Liver (tissue), 9 donors: ENCODE data around the gene AGER. TPM values are rescaled to one million over a fixed set of nuclear protein-coding genes. Genes with fewer than 3 reads are reported as not detected.

Source experiments
- DNase-seq: peaks from one replicate; pipeline ENCODE4 v3.0.0-alpha.2; 2017; ENCODE audit warnings: low spot score
- H3K27ac ChIP-seq, 2 donors: one replicate each; pipeline ENCODE4 v1.7.0; 2013; ENCODE audit warnings: inconsistent platforms in 2 of 2, low read length in 2 of 2, control low read depth in 1 of 2, low read depth in 1 of 2, mild to moderate bottlenecking in 1 of 2
- H3K27me3 ChIP-seq, 4 donors: one replicate each; pipeline versions ENCODE4 v1.6.1 to v1.7.0; 2013; ENCODE audit warnings: low read length in 3 of 4, inconsistent platforms in 1 of 4, mild to moderate bottlenecking in 1 of 4, moderate library complexity in 1 of 4; ENCODE audit not compliant: control insufficient read depth in 4 of 4, insufficient read depth in 4 of 4
- H3K36me3 ChIP-seq, 4 donors: one replicate each; pipeline versions ENCODE4 v1.6.1 to v1.7.0; 2013; ENCODE audit warnings: low read length in 3 of 4, mild to moderate bottlenecking in 3 of 4, low read depth in 1 of 4, moderate library complexity in 1 of 4; ENCODE audit not compliant: control insufficient read depth in 4 of 4, insufficient read depth in 3 of 4
- H3K4me1 ChIP-seq, 4 donors: one replicate each; pipeline versions ENCODE4 v1.6.1 to v1.7.0; 2013; ENCODE audit warnings: low read length in 3 of 4, mild to moderate bottlenecking in 3 of 4, moderate library complexity in 1 of 4; ENCODE audit not compliant: control insufficient read depth in 4 of 4, insufficient read depth in 4 of 4
- H3K4me3 ChIP-seq, 3 donors: one replicate each; pipeline versions ENCODE4 v1.6.1 to v1.7.0; 2013; ENCODE audit warnings: low read length in 3 of 3, control low read depth in 1 of 3, low read depth in 1 of 3, mild to moderate bottlenecking in 1 of 3
- H3K9ac ChIP-seq, 2 donors: one replicate each; pipeline ENCODE4 v1.7.0; 2013; ENCODE audit warnings: low read length in 2 of 2, mild to moderate bottlenecking in 2 of 2, moderate library complexity in 2 of 2, control low read depth in 1 of 2, low read depth in 1 of 2
- H3K9me3 ChIP-seq, 4 donors: one replicate each; pipeline versions ENCODE4 v1.6.1 to v1.7.0; 2013; ENCODE audit warnings: low read length in 3 of 4; ENCODE audit not compliant: control insufficient read depth in 4 of 4
- EGR1 ChIP-seq, 2 donors: IDR thresholded peaks; 2 replicates each; pipeline ENCODE4 v1.6.1; 2016 to 2018; ENCODE audit warnings: antibody characterized with exemption in 2 of 2, low read depth in 2 of 2
- FOXA1 ChIP-seq: IDR thresholded peaks from 2 replicates; pipeline ENCODE4 v1.6.1; 2016; ENCODE audit warnings: antibody characterized with exemption
- FOXA2 ChIP-seq: IDR thresholded peaks from 2 replicates; pipeline ENCODE4 v1.6.1; 2016; ENCODE audit warnings: antibody characterized with exemption
- GABPA ChIP-seq, 2 donors: IDR thresholded peaks in 1 of 2; conservative IDR thresholded peaks in 1 of 2; 2 replicates each; pipeline ENCODE4 v1.6.1; 2016; ENCODE audit warnings: antibody characterized with exemption in 2 of 2, mild to moderate bottlenecking in 1 of 2, moderate library complexity in 1 of 2
- HNF4A ChIP-seq, 2 donors: conservative IDR thresholded peaks; 2 replicates each; pipeline ENCODE4 v1.6.1; 2016; ENCODE audit warnings: antibody characterized with exemption in 2 of 2, mild to moderate bottlenecking in 2 of 2
- HNF4G ChIP-seq: IDR thresholded peaks from 2 replicates; pipeline ENCODE4 v1.6.1; 2016; ENCODE audit warnings: antibody characterized with exemption
- JUND ChIP-seq, 2 donors: IDR thresholded peaks; 2 replicates each; pipeline ENCODE4 v1.6.1; 2016; ENCODE audit warnings: antibody characterized with exemption in 2 of 2
- NR2F2 ChIP-seq: IDR thresholded peaks from 2 replicates; pipeline ENCODE4 v1.6.1; 2016; ENCODE audit warnings: antibody characterized with exemption
- RAD21 ChIP-seq, 2 donors: IDR thresholded peaks; 2 replicates each; pipeline ENCODE4 v1.6.1; 2016; ENCODE audit warnings: antibody characterized with exemption in 2 of 2, mild to moderate bottlenecking in 2 of 2
- RXRA ChIP-seq, 2 donors: IDR thresholded peaks; 2 replicates each; pipeline ENCODE4 v1.6.1; 2017 to 2018; ENCODE audit warnings: antibody characterized with exemption in 2 of 2, mild to moderate bottlenecking in 1 of 2
- SP1 ChIP-seq: IDR thresholded peaks from 2 replicates; pipeline ENCODE4 v1.6.1; 2018; ENCODE audit warnings: antibody characterized with exemption, mild to moderate bottlenecking
- TAF1 ChIP-seq: conservative IDR thresholded peaks from 2 replicates; pipeline ENCODE4 v1.6.1; 2016; ENCODE audit warnings: antibody characterized with exemption, mild to moderate bottlenecking
- whole genome bisulfite sequencing: extraction: QIAGEN DNeasy Blood & Tissue Kit; methylation state at CpG from one replicate; pipeline ENCODE4 v1.1.7; 2013; 5-methylcytosine and 5-hydroxymethylcytosine counted together
- polyA plus RNA-seq, 2 donors: library from polyadenylated mRNA; stranded (reverse) in 1 of 2; unstranded in 1 of 2; fragments of 200-250 nt in 1 of 2; fragments of >200 nt in 1 of 2; fragmentation: Nextera tagmentation in 1 of 2; extraction: Ambion mirVana in 1 of 2; gene quantifications; one replicate each; pipeline versions ENCODE4 v1.2.1 to v1.2.3, GENCODE V29; 2013 to 2015
- total RNA-seq, 2 donors: library from RNA; depleted of rRNA; stranded (reverse); fragments of >200 nt; gene quantifications; one replicate each; pipeline ENCODE4 v1.2.3, GENCODE V29; 2014
- TF ChIP-seq, protein P1 (sequence below): fragments of 150-350 bp; IDR thresholded peaks from 2 replicates; pipeline ENCODE4 v1.5.1; 2017; ENCODE audit warnings: improper control_type of control experiment, low read depth, low read length; ENCODE audit not compliant: missing input control
- TF ChIP-seq, protein P2 (sequence below): IDR thresholded peaks from 2 replicates; pipeline ENCODE4 v1.6.1; 2016; ENCODE audit warnings: antibody characterized with exemption, mild to moderate bottlenecking
- TF ChIP-seq, protein P3 (sequence below): IDR thresholded peaks from 2 replicates; pipeline ENCODE4 v1.6.1; 2016; ENCODE audit warnings: antibody characterized with exemption
- TF ChIP-seq, protein P4 (sequence below): IDR thresholded peaks from 2 replicates; pipeline ENCODE4 v1.6.1; 2016; ENCODE audit warnings: antibody characterized with exemption
- donor health status: healthy.
- donor health status: healthy.
- donor health status: healthy.
- donor health status: healthy.
- donor health status: healthy.

Gene AGER
- total and polyA plus RNA-seq, 4 donors, result 0.47 to 0.92 (median 0.83) TPM

DNA sequence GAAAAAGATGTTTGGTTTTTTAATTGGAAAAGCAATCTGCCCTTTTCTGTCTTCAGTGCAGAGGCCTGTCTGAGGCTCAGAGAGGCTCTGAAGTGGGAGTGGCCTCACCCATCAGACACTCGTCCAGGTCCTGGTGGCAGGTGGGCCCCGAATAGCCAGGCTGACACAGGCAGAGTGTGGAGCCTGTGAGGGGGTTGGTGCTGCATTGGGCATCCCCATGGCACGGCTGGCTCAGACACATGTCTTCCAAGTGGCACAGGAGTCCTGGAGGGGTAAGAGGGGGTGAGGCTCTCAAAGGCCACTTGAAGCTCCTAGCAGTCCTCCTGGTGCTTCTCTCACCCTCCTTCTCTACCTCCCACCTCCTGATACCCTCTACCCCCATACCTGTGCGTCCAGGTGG, 36.0 kb upstream of the AGER start:
- no peak overlapping the region for H3K27ac ChIP-seq
- no peaks in the 10 kb centered on the region for H3K36me3 ChIP-seq
- no peaks in the 10 kb centered on the region for H3K9me3 ChIP-seq
- no peak overlapping the region for H3K9ac ChIP-seq
- no peak overlapping the region for H3K4me3 ChIP-seq
- no peaks in the 10 kb centered on the region for H3K4me1 ChIP-seq
- no peak for TF ChIP-seq HNF4G
- no peak for TF ChIP-seq SP1
- TF ChIP-seq JUND (IDR thresholded peaks at IDR 0.05), result no peak
- TF ChIP-seq, protein P1, sequence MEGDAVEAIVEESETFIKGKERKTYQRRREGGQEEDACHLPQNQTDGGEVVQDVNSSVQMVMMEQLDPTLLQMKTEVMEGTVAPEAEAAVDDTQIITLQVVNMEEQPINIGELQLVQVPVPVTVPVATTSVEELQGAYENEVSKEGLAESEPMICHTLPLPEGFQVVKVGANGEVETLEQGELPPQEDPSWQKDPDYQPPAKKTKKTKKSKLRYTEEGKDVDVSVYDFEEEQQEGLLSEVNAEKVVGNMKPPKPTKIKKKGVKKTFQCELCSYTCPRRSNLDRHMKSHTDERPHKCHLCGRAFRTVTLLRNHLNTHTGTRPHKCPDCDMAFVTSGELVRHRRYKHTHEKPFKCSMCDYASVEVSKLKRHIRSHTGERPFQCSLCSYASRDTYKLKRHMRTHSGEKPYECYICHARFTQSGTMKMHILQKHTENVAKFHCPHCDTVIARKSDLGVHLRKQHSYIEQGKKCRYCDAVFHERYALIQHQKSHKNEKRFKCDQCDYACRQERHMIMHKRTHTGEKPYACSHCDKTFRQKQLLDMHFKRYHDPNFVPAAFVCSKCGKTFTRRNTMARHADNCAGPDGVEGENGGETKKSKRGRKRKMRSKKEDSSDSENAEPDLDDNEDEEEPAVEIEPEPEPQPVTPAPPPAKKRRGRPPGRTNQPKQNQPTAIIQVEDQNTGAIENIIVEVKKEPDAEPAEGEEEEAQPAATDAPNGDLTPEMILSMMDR, result no peak
- no peak for TF ChIP-seq NR2F2
- no peak for TF ChIP-seq RXRA (IDR thresholded peaks at IDR 0.05)
- TF ChIP-seq TAF1, result no peak
- no peak for TF ChIP-seq EGR1 (IDR thresholded peaks at IDR 0.05; ENCODE audit: low read depth in 2 of 2)
- no peak for DNase-seq
- 74% methylated on average over 4 of the region's 4 CpGs for WGBS
- H3K27me3 ChIP-seq, result no peaks in the 10 kb centered on the region

DNA sequence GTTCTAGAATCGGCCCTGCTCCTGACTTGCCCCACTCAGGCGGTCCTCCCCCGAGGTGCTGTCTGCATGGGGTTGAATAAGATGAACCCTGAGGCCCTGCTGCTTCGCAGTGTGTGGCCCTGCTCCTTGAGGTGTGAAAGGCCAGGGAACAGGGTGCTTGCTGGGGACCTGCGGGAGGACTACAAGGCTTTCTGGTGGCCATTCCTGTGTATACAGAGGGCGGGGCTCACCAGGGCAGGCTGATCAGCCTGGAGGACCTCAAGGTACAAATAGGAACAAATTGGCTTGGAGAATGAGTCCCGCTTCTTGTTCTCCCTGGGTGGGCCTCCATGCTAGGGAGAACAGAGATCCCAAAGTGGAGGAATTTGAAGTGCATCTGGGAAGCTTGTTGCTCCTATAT, 34.1 kb upstream of the AGER start:
- TF ChIP-seq JUND (IDR thresholded peaks at IDR 0.05), result no peak
- no peak for TF ChIP-seq RXRA (IDR thresholded peaks at IDR 0.05)
- TF ChIP-seq, protein P2, sequence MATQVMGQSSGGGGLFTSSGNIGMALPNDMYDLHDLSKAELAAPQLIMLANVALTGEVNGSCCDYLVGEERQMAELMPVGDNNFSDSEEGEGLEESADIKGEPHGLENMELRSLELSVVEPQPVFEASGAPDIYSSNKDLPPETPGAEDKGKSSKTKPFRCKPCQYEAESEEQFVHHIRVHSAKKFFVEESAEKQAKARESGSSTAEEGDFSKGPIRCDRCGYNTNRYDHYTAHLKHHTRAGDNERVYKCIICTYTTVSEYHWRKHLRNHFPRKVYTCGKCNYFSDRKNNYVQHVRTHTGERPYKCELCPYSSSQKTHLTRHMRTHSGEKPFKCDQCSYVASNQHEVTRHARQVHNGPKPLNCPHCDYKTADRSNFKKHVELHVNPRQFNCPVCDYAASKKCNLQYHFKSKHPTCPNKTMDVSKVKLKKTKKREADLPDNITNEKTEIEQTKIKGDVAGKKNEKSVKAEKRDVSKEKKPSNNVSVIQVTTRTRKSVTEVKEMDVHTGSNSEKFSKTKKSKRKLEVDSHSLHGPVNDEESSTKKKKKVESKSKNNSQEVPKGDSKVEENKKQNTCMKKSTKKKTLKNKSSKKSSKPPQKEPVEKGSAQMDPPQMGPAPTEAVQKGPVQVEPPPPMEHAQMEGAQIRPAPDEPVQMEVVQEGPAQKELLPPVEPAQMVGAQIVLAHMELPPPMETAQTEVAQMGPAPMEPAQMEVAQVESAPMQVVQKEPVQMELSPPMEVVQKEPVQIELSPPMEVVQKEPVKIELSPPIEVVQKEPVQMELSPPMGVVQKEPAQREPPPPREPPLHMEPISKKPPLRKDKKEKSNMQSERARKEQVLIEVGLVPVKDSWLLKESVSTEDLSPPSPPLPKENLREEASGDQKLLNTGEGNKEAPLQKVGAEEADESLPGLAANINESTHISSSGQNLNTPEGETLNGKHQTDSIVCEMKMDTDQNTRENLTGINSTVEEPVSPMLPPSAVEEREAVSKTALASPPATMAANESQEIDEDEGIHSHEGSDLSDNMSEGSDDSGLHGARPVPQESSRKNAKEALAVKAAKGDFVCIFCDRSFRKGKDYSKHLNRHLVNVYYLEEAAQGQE, result no peak
- TF ChIP-seq, protein P3, sequence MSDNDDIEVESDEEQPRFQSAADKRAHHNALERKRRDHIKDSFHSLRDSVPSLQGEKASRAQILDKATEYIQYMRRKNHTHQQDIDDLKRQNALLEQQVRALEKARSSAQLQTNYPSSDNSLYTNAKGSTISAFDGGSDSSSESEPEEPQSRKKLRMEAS, result no peak
- no peak for TF ChIP-seq TAF1
- TF ChIP-seq, protein P4, sequence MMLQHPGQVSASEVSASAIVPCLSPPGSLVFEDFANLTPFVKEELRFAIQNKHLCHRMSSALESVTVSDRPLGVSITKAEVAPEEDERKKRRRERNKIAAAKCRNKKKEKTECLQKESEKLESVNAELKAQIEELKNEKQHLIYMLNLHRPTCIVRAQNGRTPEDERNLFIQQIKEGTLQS, result no peak
- no peak for TF ChIP-seq GABPA (IDR thresholded peaks at IDR 0.05 in 1 of 2, conservative IDR thresholded peaks at IDR 0.05 in 1 of 2)
- no peak for TF ChIP-seq RAD21 (IDR thresholded peaks at IDR 0.05)
- no peak for TF ChIP-seq HNF4A (conservative IDR thresholded peaks at IDR 0.05)
- TF ChIP-seq NR2F2, result no peak
- no peak for TF ChIP-seq FOXA2
- TF ChIP-seq, protein P1, result no peak
- TF ChIP-seq HNF4G, result no peak
- no peak for TF ChIP-seq FOXA1
- TF ChIP-seq EGR1 (IDR thresholded peaks at IDR 0.05; ENCODE audit: low read depth in 2 of 2), result no peak
- no peaks in the 10 kb centered on the region for H3K9me3 ChIP-seq
- no peak overlapping the region for H3K27ac ChIP-seq
- H3K9ac ChIP-seq, result no peak overlapping the region
- no peaks in the 10 kb centered on the region for H3K36me3 ChIP-seq
- no peaks in the 10 kb centered on the region for H3K27me3 ChIP-seq
- WGBS, result 79% methylated on average over 7 of the region's 7 CpGs
- no peaks in the 10 kb centered on the region for H3K4me1 ChIP-seq
- no peak overlapping the region for H3K4me3 ChIP-seq
- no peak for DNase-seq
